ENCODE measurements around the gene NUAK1. TPM values are rescaled to one million over a fixed set of nuclear protein-coding genes. Genes with fewer than 3 reads are reported as not detected.

NUAK1 gene
- total RNA-seq, 4 donors from 2014 or later, result 9.4 to 56.8 (median 26.8) TPM

DNA sequence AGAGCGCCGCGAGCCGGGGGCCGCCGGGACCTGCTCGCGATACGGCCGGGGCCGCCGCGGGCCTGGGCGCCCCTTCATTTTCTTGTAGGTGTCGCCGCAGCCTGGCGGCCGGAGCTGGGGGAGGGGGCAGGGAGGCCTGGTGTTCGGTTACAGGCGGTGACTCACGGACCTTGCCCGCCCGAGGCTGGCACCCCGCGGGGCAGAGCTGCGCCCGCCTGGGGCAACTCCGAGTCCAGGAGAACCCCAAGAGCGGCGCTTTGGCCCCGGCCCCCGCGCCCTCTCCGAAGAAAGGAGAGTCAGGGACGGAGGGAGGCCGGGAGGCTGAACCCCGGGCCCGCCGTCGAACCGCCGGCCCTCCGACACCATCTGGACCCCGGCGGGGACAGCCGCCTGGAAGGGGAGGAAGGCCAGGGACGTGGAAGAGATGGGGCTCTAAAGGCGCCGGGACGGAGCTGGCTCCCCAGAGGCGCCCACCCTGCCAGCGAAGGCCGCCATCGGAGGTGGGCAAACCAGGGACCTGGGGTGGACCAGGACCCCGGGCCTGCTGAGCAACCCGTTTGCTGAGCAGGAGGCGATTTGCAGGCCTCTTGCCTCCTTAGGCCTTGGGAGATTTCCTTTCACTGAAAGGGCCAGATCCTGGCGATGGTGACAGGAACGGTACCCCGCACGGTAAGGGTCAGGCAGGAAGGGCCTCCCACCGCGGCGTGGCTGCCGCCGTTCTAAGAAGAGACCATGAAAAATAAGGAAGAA lies 843 bp upstream of the NUAK1 start:
- peak overlapping the region; percentile 86 to 91 for H3K4me3 ChIP-seq
- no peaks in the 10 kb centered on the region for H3K36me3 ChIP-seq
- H3K4me1 ChIP-seq, result no peaks in the 10 kb centered on the region
- H3K27ac ChIP-seq, result peak overlapping the region; percentile 95 to 96
- H3K9me3 ChIP-seq, result no peaks in the 10 kb centered on the region
- intact Hi-C loops (cut with DNase I; ENCODE audit: low total_unique reads), result loop anchor here (5.0 to 10.0 kb wide), 3 partner anchors 65 to 715 kb away; no protein-coding TSS in a partner anchor
- DNase-seq, result peak; percentile 76 to 81
- TF ChIP-seq, protein P1, sequence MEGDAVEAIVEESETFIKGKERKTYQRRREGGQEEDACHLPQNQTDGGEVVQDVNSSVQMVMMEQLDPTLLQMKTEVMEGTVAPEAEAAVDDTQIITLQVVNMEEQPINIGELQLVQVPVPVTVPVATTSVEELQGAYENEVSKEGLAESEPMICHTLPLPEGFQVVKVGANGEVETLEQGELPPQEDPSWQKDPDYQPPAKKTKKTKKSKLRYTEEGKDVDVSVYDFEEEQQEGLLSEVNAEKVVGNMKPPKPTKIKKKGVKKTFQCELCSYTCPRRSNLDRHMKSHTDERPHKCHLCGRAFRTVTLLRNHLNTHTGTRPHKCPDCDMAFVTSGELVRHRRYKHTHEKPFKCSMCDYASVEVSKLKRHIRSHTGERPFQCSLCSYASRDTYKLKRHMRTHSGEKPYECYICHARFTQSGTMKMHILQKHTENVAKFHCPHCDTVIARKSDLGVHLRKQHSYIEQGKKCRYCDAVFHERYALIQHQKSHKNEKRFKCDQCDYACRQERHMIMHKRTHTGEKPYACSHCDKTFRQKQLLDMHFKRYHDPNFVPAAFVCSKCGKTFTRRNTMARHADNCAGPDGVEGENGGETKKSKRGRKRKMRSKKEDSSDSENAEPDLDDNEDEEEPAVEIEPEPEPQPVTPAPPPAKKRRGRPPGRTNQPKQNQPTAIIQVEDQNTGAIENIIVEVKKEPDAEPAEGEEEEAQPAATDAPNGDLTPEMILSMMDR (IDR thresholded peaks at IDR 0.05), result peak in 1 of 4 experiments; percentile 2
- TF ChIP-seq POLR2A (IDR thresholded peaks at IDR 0.05), result peak; percentile 28 to 56
- H3K27me3 ChIP-seq, result no peaks in the 10 kb centered on the region

- no peaks in the 10 kb centered on the region for H3K9me3 ChIP-seq
- intact Hi-C loops (cut with DNase I; ENCODE audit: low total_unique reads), result loop anchor here (5.0 to 10.0 kb wide), 3 partner anchors 63 to 713 kb away; no protein-coding TSS in a partner anchor
- DNase-seq, result peak in 1 of 2 donors; percentile 35
- H3K4me3 ChIP-seq, result peak overlapping the region; percentile 86 to 91
- H3K27ac ChIP-seq, result peak overlapping the region; percentile 95 to 96
- no peaks in the 10 kb centered on the region for H3K36me3 ChIP-seq
- H3K27me3 ChIP-seq, result no peaks in the 10 kb centered on the region
- TF ChIP-seq, protein P1 (IDR thresholded peaks at IDR 0.05), result no peak
- TF ChIP-seq POLR2A (IDR thresholded peaks at IDR 0.05), result no peak
- H3K4me1 ChIP-seq, result peaks cover 0 to 4% of the 10 kb centered on the region in 2 donors
Observed at GRCh38 chr12:106138357-106138632, 459 bp downstream of the NUAK1 start.

GRCh38 chr12:106137530-106138356 lies 1.0 kb downstream of the NUAK1 start:
- Histone ChIP-seq H3K4me3 (peak overlapping the region; percentile 86 to 91), H3K4me1 (peaks cover 0 to 4% of the 10 kb centered on the region in 2 donors), H3K9me3 (no peaks in the 10 kb centered on the region), H3K27me3 (no peaks in the 10 kb centered on the region), H3K27ac (peak overlapping the region; percentile 95 to 96), H3K36me3 (no peaks in the 10 kb centered on the region)
- DNase-seq, result no peak
- intact Hi-C loops (cut with DNase I; ENCODE audit: low total_unique reads), result loop anchor here (5.0 to 10.0 kb wide), 3 partner anchors 63 to 713 kb away; no protein-coding TSS in a partner anchor
- no peak for TF ChIP-seq POLR2A (IDR thresholded peaks at IDR 0.05)

DNA sequence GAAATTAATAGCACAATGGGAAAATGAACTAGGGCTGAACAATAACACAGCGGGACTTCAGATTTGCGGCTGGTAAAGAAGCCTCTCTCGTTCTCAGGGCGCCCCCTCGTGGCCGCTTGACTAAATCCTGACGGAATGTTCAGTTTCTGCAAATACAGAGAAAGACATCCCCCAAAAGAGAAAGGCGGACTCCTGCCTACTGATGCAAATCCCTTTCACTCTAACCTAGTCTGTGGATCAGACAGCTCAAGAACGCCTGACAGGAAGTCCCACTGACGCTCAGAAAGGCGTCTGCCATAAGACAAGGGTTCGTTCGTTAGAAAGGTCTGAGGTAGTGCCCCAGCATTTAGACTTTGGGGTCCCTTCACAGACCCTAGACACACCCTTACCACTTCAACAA lies 2.5 kb downstream of the NUAK1 start:
- intact Hi-C loops (cut with DNase I; ENCODE audit: low total_unique reads), result loop anchor here (5.0 to 10.0 kb wide), 3 partner anchors 61 to 711 kb away; no protein-coding TSS in a partner anchor
- H3K9me3 ChIP-seq, result no peaks in the 10 kb centered on the region
- peaks cover 0 to 4% of the 10 kb centered on the region in 2 donors for H3K4me1 ChIP-seq
- H3K27me3 ChIP-seq, result no peaks in the 10 kb centered on the region
- TF ChIP-seq, protein P1 (IDR thresholded peaks at IDR 0.05), result peak; percentile 84 to 92 (median 89)
- TF ChIP-seq POLR2A (IDR thresholded peaks at IDR 0.05), result no peak
- peak overlapping the region; percentile 86 to 91 for H3K4me3 ChIP-seq
- DNase-seq, result peak; percentile 92 to 95
- no peaks in the 10 kb centered on the region for H3K36me3 ChIP-seq
- peak overlapping the region; percentile 95 to 96 for H3K27ac ChIP-seq

DNA sequence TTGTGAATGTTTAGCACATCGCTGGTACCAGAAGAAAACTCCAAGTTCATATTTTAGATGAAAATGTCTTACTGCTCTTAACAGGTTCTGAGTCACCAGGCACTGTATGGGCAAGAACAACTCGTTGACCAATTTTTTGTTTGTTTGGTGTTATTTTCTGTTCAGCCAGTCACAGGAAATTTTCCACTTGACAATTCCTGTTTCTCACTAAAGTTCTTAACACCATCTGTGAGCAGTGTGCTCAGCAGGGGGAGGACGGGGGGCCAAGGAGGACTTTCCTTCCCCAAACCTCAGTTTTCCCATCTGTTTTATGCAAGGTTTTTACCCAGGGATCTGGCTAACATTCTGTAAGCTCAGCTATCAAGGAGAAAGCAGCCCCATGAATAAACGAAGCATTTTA lies 3.0 kb downstream of the NUAK1 start:
- H3K9me3 ChIP-seq, result no peaks in the 10 kb centered on the region
- intact Hi-C loops (cut with DNase I; ENCODE audit: low total_unique reads), result loop anchor here (5.0 to 10.0 kb wide), 3 partner anchors 61 to 711 kb away; no protein-coding TSS in a partner anchor
- peak overlapping the region; percentile 95 to 96 for H3K27ac ChIP-seq
- DNase-seq, result no peak
- H3K27me3 ChIP-seq, result no peaks in the 10 kb centered on the region
- H3K36me3 ChIP-seq, result no peaks in the 10 kb centered on the region
- H3K4me1 ChIP-seq, result peaks cover 0 to 4% of the 10 kb centered on the region in 2 donors
- peak overlapping the region; percentile 86 to 91 for H3K4me3 ChIP-seq
- TF ChIP-seq POLR2A (IDR thresholded peaks at IDR 0.05), result no peak
- TF ChIP-seq, protein P1 (IDR thresholded peaks at IDR 0.05), result no peak
